NCI-H748 treated with DMSO at 0.1 percent for 48 hours (cell line): ENCODE results near the gene MEPE.

Experiments
- DNase-seq: peaks from one replicate; lab custom pipeline; 2025; lab: John Stamatoyannopoulos, UW

The MEPE gene

GRCh38 chr4:87832669-87833068 is at the start of gene MEPE:
MEPE (plus strand) TSS chr4:87832969; CDS start chr4:87834715, 1,746 bp downstream.
- no peak for DNase-seq

GRCh38 chr4:87783781-87784180 is 49.0 kb upstream of the MEPE start:
- DNase-seq: no peak

GRCh38 chr4:87785731-87786509 is 46.8 kb upstream of the MEPE start:
- no peak for DNase-seq

- no peak for DNase-seq
Measured at GRCh38 chr4:87799301-87800113, 33.3 kb upstream of the MEPE start, which contains the start of gene IBSP. IBSP (plus strand) TSS chr4:87799554; CDS start chr4:87802362, 2,808 bp downstream.

GRCh38 chr4:87802858-87803257 is 29.9 kb upstream of the MEPE start:
- no peak for DNase-seq

- DNase-seq: no peak
Measured at GRCh38 chr4:87803421-87803820, 29.3 kb upstream of the MEPE start.

GRCh38 chr4:87804871-87805270 is 27.9 kb upstream of the MEPE start:
- no peak for DNase-seq

GRCh38 chr4:87805971-87806370 is 26.8 kb upstream of the MEPE start:
- DNase-seq: no peak

GRCh38 chr4:87806520-87806919 is 26.2 kb upstream of the MEPE start:
- DNase-seq: no peak

GRCh38 chr4:87807402-87807801 is 25.4 kb upstream of the MEPE start:
- no peak for DNase-seq

GRCh38 chr4:87811977-87812376 is 20.8 kb upstream of the MEPE start:
- DNase-seq: no peak

- DNase-seq: no peak
Measured at GRCh38 chr4:87819281-87819919, 13.4 kb upstream of the MEPE start.

- no peak for DNase-seq
Measured at GRCh38 chr4:87823200-87823599, 9.6 kb upstream of the MEPE start.

- no peak for DNase-seq
Measured at GRCh38 chr4:87823724-87824123, 9.0 kb upstream of the MEPE start.

- no peak for DNase-seq
Measured at GRCh38 chr4:87824352-87824751, 8.4 kb upstream of the MEPE start.

- no peak for DNase-seq
Measured at GRCh38 chr4:87834401-87834800, 1.6 kb downstream of the MEPE start.

GRCh38 chr4:87835197-87835596 is 2.4 kb downstream of the MEPE start:
- DNase-seq: no peak

- DNase-seq: no peak
Measured at GRCh38 chr4:87835743-87836142, 3.0 kb downstream of the MEPE start.

GRCh38 chr4:87838205-87838604 is 5.4 kb downstream of the MEPE start:
- DNase-seq: no peak

- no peak for DNase-seq
Measured at GRCh38 chr4:87838890-87839591, 6.3 kb downstream of the MEPE start.

- DNase-seq: no peak
Measured at GRCh38 chr4:87839592-87839946, 6.8 kb downstream of the MEPE start.

GRCh38 chr4:87840149-87840548 is 7.4 kb downstream of the MEPE start:
- no peak for DNase-seq
